HG02610 (cell line): ENCODE measurements around the gene RBFOX1.

Source experiments
- ATAC-seq: cut with Tn5 transposase; IDR thresholded peaks from one replicate; pipeline ENCODE4 v1.9.1; 2021; ENCODE audit warnings: mild to moderate bottlenecking, moderate library complexity; ENCODE audit not compliant: unreplicated experiment

The RBFOX1 gene

GRCh38 chr16:7334801-7335560 lies 2.3 kb downstream of the RBFOX1 start:
- no peak for ATAC-seq

GRCh38 chr16:7335991-7336634 lies 3.5 kb downstream of the RBFOX1 start:
- no peak for ATAC-seq

GRCh38 chr16:7336742-7337141 lies 4.1 kb downstream of the RBFOX1 start:
- ATAC-seq, result no peak

GRCh38 chr16:7338826-7339225 lies 6.2 kb downstream of the RBFOX1 start:
- ATAC-seq, result no peak

GRCh38 chr16:7339700-7340099 lies 7.1 kb downstream of the RBFOX1 start:
- ATAC-seq, result no peak

GRCh38 chr16:7340938-7341337 lies 8.3 kb downstream of the RBFOX1 start:
- no peak for ATAC-seq

GRCh38 chr16:7342598-7342997 lies 10.0 kb downstream of the RBFOX1 start:
- ATAC-seq, result no peak

- no peak for ATAC-seq
These were observed 10.6 kb downstream of the RBFOX1 start for GRCh38 chr16:7343243-7343642.

- ATAC-seq, result no peak
These were observed 12.5 kb downstream of the RBFOX1 start for GRCh38 chr16:7344830-7345780.

- ATAC-seq, result no peak
These were observed 18.2 kb downstream of the RBFOX1 start for GRCh38 chr16:7350806-7351205.

GRCh38 chr16:7351610-7352510 lies 19.2 kb downstream of the RBFOX1 start:
- no peak for ATAC-seq

GRCh38 chr16:7355758-7356157 lies 23.1 kb downstream of the RBFOX1 start:
- no peak for ATAC-seq

GRCh38 chr16:7361416-7362129 lies 28.9 kb downstream of the RBFOX1 start:
- ATAC-seq, result no peak

- ATAC-seq, result no peak
These were observed 29.6 kb downstream of the RBFOX1 start for GRCh38 chr16:7362231-7362630.

GRCh38 chr16:7363422-7364417 lies 31.1 kb downstream of the RBFOX1 start:
- ATAC-seq, result no peak

- no peak for ATAC-seq
These were observed 33.4 kb downstream of the RBFOX1 start for GRCh38 chr16:7366041-7366440.

GRCh38 chr16:7366993-7367880 lies 34.6 kb downstream of the RBFOX1 start:
- no peak for ATAC-seq

GRCh38 chr16:7369204-7369603 lies 36.6 kb downstream of the RBFOX1 start:
- ATAC-seq, result no peak
